Endodermal cell (in vitro differentiated cells): Measurements from ENCODE around the gene BMP6. TPM values are rescaled to one million over a fixed set of nuclear protein-coding genes. Genes with fewer than 3 reads are reported as not detected.

Experiments
- DNase-seq: peaks from one replicate; pipeline ENCODE4 v3.0.0-alpha.2; 2017
- H3K27ac ChIP-seq: 2 replicates; pipeline ENCODE4 v1.5.1; 2013; ENCODE audit warnings: mild to moderate bottlenecking, low read depth, low read length, moderate library complexity
- H3K27me3 ChIP-seq: 2 replicates; pipeline ENCODE4 v1.6.1; 2013; ENCODE audit warnings: mild to moderate bottlenecking, low read length, moderate library complexity; ENCODE audit not compliant: insufficient read depth, control insufficient read depth, poor library complexity, severe bottlenecking
- H3K36me3 ChIP-seq: 2 replicates; pipeline ENCODE4 v1.7.0; 2013; ENCODE audit warnings: mild to moderate bottlenecking, low read length, moderate library complexity; ENCODE audit not compliant: control insufficient read depth, insufficient read depth
- H3K4me1 ChIP-seq: one replicate; pipeline ENCODE4 v1.7.0; 2013; ENCODE audit warnings: low read length; ENCODE audit not compliant: control insufficient read depth, insufficient read depth
- H3K4me3 ChIP-seq: 2 replicates; pipeline ENCODE4 v1.5.1; 2013; ENCODE audit warnings: mild to moderate bottlenecking, low read length, moderate library complexity
- H3K9ac ChIP-seq: 2 replicates; pipeline ENCODE4 v1.6.1; 2013; ENCODE audit warnings: mild to moderate bottlenecking, low read length, moderate library complexity; ENCODE audit not compliant: poor library complexity, severe bottlenecking; ENCODE audit errors: extremely low read depth
- H3K9me3 ChIP-seq: 2 replicates; pipeline ENCODE4 v1.6.1; 2013; ENCODE audit warnings: mild to moderate bottlenecking, low read length, moderate library complexity; ENCODE audit not compliant: control insufficient read depth
- H3K27ac Mint-ChIP-seq: 2 replicates; pipeline ENCODE4 v1.8.0; 2020; ENCODE audit warnings: mixed read lengths
- H3K27me3 Mint-ChIP-seq: 2 replicates; pipeline ENCODE4 v1.8.0; 2021; ENCODE audit warnings: mild to moderate bottlenecking, mixed read lengths; ENCODE audit not compliant: insufficient read depth
- H3K36me3 Mint-ChIP-seq: 2 replicates; pipeline ENCODE4 v1.8.0; 2020; ENCODE audit warnings: low read depth, mixed read lengths
- H3K4me1 Mint-ChIP-seq: 2 replicates; pipeline ENCODE4 v1.8.0; 2020; ENCODE audit warnings: mixed read lengths
- H3K4me3 Mint-ChIP-seq: 2 replicates; pipeline ENCODE4 v1.8.0; 2020; ENCODE audit warnings: mild to moderate bottlenecking, moderate library complexity, mixed read lengths
- H3K9me3 Mint-ChIP-seq: 2 replicates; pipeline ENCODE4 v1.8.0; 2020; ENCODE audit warnings: mild to moderate bottlenecking, mixed read lengths
- CTCF ChIP-seq: fragments of 200-600 bp; sonication (generic); conservative IDR thresholded peaks from 2 replicates; pipeline ENCODE4 v1.5.0; 2021; ENCODE audit warnings: antibody characterized with exemption, mild to moderate bottlenecking
- WGBS, 2 experiments: methylation state at CpG; one replicate each; pipeline versions ENCODE4 v1.1.5 to v1.1.7; 2013; ENCODE audit warnings: missing lambda C conversion rate in 2 of 2, mixed read lengths in 1 of 2; ENCODE audit not compliant: insufficient coverage in 1 of 2, insufficient read length in 1 of 2; 5-methylcytosine and 5-hydroxymethylcytosine counted together
- total RNA-seq, 2 donors: library from RNA; stranded (reverse); fragmentation: NEBNext Ultra II Directional in 1 of 2; extraction: Animal tissue kit (Norgen Biotek cat#: 25700) in 1 of 2; gene quantifications; 2 replicates in 1 of 2; 3 replicates in 1 of 2; pipeline ENCODE4 v1.2.1, GENCODE V29; 2021

Gene BMP6
- total RNA-seq, 2 donors from 2014 or later = 0.62 to 0.71 TPM

- no peak for TF ChIP-seq CTCF
Observed at GRCh38 chr6:7785243-7786035, 59.5 kb downstream of the BMP6 start.

GRCh38 chr6:7786214-7786661 is 60.3 kb downstream of the BMP6 start:
- DNase-seq = no peak
- 79% methylated on average over 3 of the region's 3 CpGs; no CpG with 5 or more reads in 1 of the 2 experiments for WGBS, 2 experiments
- no peaks in the 10 kb centered on the region for H3K36me3 ChIP-seq
- H3K9me3 ChIP-seq = no peaks in the 10 kb centered on the region
- no peak overlapping the region for H3K9ac ChIP-seq
- H3K4me1 ChIP-seq = no peaks in the 10 kb centered on the region
- Mint-ChIP-seq H3K4me3 (no peak overlapping the region), H3K27me3 (peaks cover 19% of the 10 kb centered on the region), H3K4me1 (no peaks in the 10 kb centered on the region), H3K36me3 (no peaks in the 10 kb centered on the region), H3K27ac (no peak overlapping the region), H3K9me3 (no peaks in the 10 kb centered on the region)
- no peak for TF ChIP-seq CTCF
- no peak overlapping the region for H3K27ac ChIP-seq
- no peak overlapping the region for H3K4me3 ChIP-seq
- H3K27me3 ChIP-seq = peaks cover 46% of the 10 kb centered on the region

More at GRCh38 chr6:7785243-7786035, 59.5 kb downstream of the BMP6 start:
- no peak overlapping the region for H3K27ac Mint-ChIP-seq
- no peak overlapping the region for H3K4me3 Mint-ChIP-seq
- H3K9me3 ChIP-seq = no peaks in the 10 kb centered on the region
- no peaks in the 10 kb centered on the region for H3K36me3 Mint-ChIP-seq
- no peak overlapping the region for H3K4me3 ChIP-seq
- DNase-seq = no peak
- no peaks in the 10 kb centered on the region for H3K9me3 Mint-ChIP-seq
- H3K27me3 Mint-ChIP-seq = peaks cover 11% of the 10 kb centered on the region
- H3K27ac ChIP-seq = no peak overlapping the region
- H3K36me3 ChIP-seq = no peaks in the 10 kb centered on the region
- no peak overlapping the region for H3K9ac ChIP-seq
- no peaks in the 10 kb centered on the region for H3K4me1 ChIP-seq
- 82 to 85% methylated on average over 4 to 7 of the region's 7 CpGs for WGBS, 2 experiments
- no peaks in the 10 kb centered on the region for H3K4me1 Mint-ChIP-seq
- peaks cover 41% of the 10 kb centered on the region for H3K27me3 ChIP-seq

- Mint-ChIP-seq H3K27me3 (peaks cover 22% of the 10 kb centered on the region), H3K4me1 (no peaks in the 10 kb centered on the region), H3K9me3 (no peaks in the 10 kb centered on the region), H3K4me3 (no peak overlapping the region), H3K27ac (no peak overlapping the region), H3K36me3 (no peaks in the 10 kb centered on the region)
- no peaks in the 10 kb centered on the region for H3K9me3 ChIP-seq
- DNase-seq = no peak
- H3K4me3 ChIP-seq = no peak overlapping the region
- 92 to 98% methylated on average over 4 to 5 of the region's 5 CpGs for WGBS, 2 experiments
- no peak for TF ChIP-seq CTCF
- H3K27ac ChIP-seq = no peak overlapping the region
- no peaks in the 10 kb centered on the region for H3K36me3 ChIP-seq
- no peak overlapping the region for H3K9ac ChIP-seq
- peaks cover 55% of the 10 kb centered on the region for H3K27me3 ChIP-seq
- H3K4me1 ChIP-seq = no peaks in the 10 kb centered on the region
Observed at GRCh38 chr6:7787137-7787608, 61.3 kb downstream of the BMP6 start.
